Mucosa of stomach (tissue), 1 donor: ENCODE measurements around the gene NR5A1.

Experiments
- H3K27me3 ChIP-seq: one replicate; pipeline ENCODE4 v1.7.0; 2013; ENCODE audit warnings: mild to moderate bottlenecking, low read length; ENCODE audit not compliant: control insufficient read depth, insufficient read depth
- H3K36me3 ChIP-seq: one replicate; pipeline ENCODE4 v1.7.0; 2013; ENCODE audit warnings: low read length; ENCODE audit not compliant: control insufficient read depth, insufficient read depth
- H3K4me1 ChIP-seq: one replicate; pipeline ENCODE4 v1.7.0; 2013; ENCODE audit warnings: mild to moderate bottlenecking, low read length; ENCODE audit not compliant: control insufficient read depth, insufficient read depth
- H3K4me3 ChIP-seq: one replicate; pipeline ENCODE4 v1.7.0; 2013; ENCODE audit warnings: low read length
- H3K9ac ChIP-seq: one replicate; pipeline ENCODE4 v1.7.0; 2013; ENCODE audit warnings: mild to moderate bottlenecking, low read length, moderate library complexity
- H3K9me3 ChIP-seq: one replicate; pipeline ENCODE4 v1.7.0; 2013; ENCODE audit warnings: mild to moderate bottlenecking, low read length, moderate library complexity; ENCODE audit not compliant: control insufficient read depth
- donor health status: Pancreatic carcinoma.

NR5A1 gene

DNA sequence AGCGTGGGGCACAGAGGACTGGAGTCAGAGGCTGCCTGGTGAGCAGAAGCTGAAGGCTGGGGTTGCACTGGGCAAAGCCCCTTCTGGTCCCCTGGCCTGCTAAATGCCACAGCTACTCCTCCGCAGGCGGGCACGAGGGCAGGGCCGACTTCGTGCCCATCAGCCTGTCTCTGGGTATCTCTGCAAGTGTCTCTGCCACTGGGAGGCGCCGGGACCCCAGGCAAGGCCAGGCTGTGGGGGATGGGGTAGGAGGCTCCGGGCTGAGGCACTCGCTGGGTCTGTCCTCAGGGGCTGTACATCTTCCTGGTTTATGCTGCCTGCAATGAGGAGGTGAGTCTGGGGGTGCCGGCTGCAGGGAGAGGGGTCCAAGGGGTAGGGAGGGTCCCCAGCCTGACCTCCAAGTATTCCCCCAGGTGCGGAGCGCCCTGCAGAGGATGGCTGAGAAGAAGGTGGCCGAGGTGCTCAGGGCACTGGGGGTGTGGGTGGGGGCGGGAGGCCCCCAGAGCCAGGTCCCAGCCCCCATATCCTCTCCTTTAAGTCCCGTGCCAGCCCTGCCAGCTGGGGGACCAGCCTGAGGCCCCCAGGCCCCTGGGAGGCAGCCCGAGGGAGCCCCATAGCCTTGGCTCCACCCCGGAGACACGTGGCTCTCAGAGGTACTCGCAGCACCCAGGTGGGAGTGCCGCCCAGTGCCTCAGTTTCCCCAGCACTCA is 31.9 kb downstream of the NR5A1 start:
- peaks cover 53% of the 10 kb centered on the region for H3K27me3 ChIP-seq
- no peaks in the 10 kb centered on the region for H3K4me1 ChIP-seq
- no peaks in the 10 kb centered on the region for H3K9me3 ChIP-seq
- H3K4me3 ChIP-seq = no peak overlapping the region
- H3K36me3 ChIP-seq = no peaks in the 10 kb centered on the region
- H3K9ac ChIP-seq = no peak overlapping the region

DNA sequence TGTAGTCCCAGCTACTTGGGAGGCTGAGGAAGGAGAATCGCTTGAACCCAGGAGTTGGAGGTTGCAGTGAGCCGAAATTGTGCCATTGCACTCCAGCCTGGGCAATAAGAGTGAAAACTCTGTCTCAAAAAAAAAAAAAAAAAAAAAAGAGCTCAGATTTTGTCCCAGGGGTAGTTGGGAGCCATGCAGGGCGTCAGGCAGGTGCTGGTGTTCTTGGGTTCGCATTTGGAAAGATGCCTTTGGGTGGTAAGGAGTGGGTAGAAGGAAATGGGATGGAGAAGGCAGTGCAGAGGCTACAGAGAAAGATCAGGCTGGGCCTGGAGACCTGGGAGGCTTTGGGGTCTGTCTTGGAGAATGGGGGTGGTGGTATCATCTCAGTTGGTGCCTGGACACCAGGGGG is 33.0 kb downstream of the NR5A1 start:
- Histone ChIP-seq H3K9me3 (no peaks in the 10 kb centered on the region), H3K4me1 (no peaks in the 10 kb centered on the region), H3K36me3 (no peaks in the 10 kb centered on the region), H3K4me3 (no peak overlapping the region), H3K27me3 (peaks cover 41% of the 10 kb centered on the region), H3K9ac (no peak overlapping the region)

DNA sequence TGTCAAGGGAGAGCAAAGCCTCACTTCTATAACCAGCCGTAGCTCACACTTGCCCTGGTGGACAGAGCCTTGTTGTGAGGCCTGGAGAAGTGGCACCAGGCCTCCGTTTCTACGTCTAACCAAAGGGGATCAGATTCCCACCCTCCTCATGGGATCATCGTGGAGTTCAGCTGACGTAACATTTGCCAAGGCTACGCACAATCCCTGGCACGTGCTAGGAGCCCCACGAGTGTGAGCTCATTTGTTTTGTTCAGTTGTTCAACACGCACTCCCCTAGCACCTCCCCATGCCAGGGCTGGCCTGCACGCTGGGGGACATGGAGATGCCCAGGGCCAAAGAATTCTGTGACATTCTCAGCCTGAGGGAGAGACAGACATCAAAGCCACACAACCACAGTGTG is 33.9 kb downstream of the NR5A1 start:
- no peaks in the 10 kb centered on the region for H3K9me3 ChIP-seq
- no peaks in the 10 kb centered on the region for H3K36me3 ChIP-seq
- H3K27me3 ChIP-seq = peaks cover 33% of the 10 kb centered on the region
- no peaks in the 10 kb centered on the region for H3K4me1 ChIP-seq
- H3K4me3 ChIP-seq = no peak overlapping the region
- no peak overlapping the region for H3K9ac ChIP-seq

DNA sequence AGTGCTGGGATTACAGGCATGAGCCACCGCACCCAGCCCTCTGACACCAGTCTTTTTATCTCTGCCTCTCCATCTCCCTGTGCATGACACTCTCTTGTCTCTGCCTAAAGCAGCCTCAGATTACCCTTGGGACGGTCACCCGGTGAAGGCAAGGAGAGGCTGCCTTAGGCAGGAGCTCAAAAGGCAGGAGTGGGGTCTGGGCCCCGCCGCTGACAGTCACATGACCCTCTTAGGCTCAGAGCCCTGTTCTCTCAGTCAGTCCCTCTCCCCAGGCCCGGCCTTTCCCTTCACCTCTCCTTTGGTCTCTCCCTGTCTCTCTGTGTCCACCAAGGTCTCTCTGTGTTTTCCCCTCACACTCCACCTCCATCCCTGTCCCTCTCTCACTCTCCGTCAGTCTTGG is 34.4 kb downstream of the NR5A1 start:
- H3K27me3 ChIP-seq = peaks cover 27% of the 10 kb centered on the region
- H3K4me3 ChIP-seq = no peak overlapping the region
- no peak overlapping the region for H3K9ac ChIP-seq
- no peaks in the 10 kb centered on the region for H3K9me3 ChIP-seq
- H3K4me1 ChIP-seq = no peaks in the 10 kb centered on the region
- H3K36me3 ChIP-seq = no peaks in the 10 kb centered on the region

DNA sequence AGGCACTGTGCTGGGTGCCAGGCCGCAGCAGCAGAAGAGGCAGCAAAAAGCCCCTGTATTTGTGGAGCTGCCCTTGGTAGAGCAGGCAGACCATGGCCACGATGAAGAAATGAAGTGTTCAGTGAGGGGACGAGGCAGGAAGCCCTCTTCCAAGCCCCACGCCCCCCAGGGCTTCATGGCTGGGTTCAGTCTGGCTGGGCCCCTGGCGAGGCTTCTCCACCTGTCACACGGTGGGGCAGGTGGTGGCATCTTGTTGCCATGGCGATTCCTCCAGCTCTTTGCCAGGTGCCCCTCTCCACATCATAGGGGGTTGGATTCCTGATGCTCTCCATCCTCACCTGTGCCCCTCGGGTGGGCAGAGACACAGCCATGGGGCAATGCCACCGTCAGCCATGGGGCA is 35.4 kb downstream of the NR5A1 start:
- peaks cover 19% of the 10 kb centered on the region for H3K27me3 ChIP-seq
- H3K9ac ChIP-seq = no peak overlapping the region
- H3K4me3 ChIP-seq = no peak overlapping the region
- no peaks in the 10 kb centered on the region for H3K36me3 ChIP-seq
- H3K9me3 ChIP-seq = no peaks in the 10 kb centered on the region
- no peaks in the 10 kb centered on the region for H3K4me1 ChIP-seq

DNA sequence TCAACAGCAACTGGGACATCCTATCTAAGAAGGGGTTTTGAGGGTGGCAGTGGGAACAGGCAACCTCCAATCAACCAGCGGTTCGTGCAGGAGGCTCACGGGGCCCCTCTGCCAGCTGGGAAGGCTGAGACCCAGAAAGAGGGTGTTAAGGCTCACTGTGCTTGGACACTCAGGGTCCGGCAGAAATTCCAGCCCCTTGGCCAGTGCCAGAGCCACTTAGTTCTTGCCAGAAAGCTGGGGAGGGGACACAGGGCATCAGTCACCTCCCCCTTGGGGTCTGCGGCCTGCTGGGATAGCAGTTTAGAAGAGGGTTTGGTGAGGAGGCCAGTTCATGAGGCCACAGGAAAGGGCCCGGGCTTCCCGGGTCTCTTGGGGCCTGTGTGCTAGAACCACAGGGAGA is 36.5 kb downstream of the NR5A1 start:
- H3K36me3 ChIP-seq = no peaks in the 10 kb centered on the region
- peaks cover 8% of the 10 kb centered on the region for H3K27me3 ChIP-seq
- no peak overlapping the region for H3K9ac ChIP-seq
- no peaks in the 10 kb centered on the region for H3K4me1 ChIP-seq
- H3K4me3 ChIP-seq = no peak overlapping the region
- H3K9me3 ChIP-seq = no peaks in the 10 kb centered on the region

DNA sequence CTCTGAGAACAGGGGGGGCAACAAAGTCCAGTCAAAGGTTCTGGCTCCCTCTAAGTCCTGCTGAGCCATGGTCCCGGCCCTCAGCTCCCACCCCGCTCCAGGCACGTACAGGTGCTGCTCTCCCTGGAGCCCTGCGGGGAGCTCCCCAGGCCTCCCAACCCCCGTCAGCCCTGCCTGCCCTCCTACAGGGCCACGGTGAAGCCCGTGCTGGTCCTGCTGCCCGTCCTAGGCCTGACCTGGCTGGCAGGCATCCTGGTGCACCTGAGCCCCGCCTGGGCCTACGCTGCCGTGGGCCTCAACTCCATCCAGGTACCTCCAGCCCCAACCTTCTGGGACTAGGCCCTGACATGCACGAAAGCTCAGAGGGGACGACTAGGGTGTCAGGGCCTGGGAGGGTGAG is 36.9 kb downstream of the NR5A1 start:
- Histone ChIP-seq H3K36me3 (no peaks in the 10 kb centered on the region), H3K9me3 (no peaks in the 10 kb centered on the region), H3K4me3 (no peak overlapping the region), H3K9ac (no peak overlapping the region), H3K27me3 (peaks cover 4% of the 10 kb centered on the region), H3K4me1 (no peaks in the 10 kb centered on the region)

DNA sequence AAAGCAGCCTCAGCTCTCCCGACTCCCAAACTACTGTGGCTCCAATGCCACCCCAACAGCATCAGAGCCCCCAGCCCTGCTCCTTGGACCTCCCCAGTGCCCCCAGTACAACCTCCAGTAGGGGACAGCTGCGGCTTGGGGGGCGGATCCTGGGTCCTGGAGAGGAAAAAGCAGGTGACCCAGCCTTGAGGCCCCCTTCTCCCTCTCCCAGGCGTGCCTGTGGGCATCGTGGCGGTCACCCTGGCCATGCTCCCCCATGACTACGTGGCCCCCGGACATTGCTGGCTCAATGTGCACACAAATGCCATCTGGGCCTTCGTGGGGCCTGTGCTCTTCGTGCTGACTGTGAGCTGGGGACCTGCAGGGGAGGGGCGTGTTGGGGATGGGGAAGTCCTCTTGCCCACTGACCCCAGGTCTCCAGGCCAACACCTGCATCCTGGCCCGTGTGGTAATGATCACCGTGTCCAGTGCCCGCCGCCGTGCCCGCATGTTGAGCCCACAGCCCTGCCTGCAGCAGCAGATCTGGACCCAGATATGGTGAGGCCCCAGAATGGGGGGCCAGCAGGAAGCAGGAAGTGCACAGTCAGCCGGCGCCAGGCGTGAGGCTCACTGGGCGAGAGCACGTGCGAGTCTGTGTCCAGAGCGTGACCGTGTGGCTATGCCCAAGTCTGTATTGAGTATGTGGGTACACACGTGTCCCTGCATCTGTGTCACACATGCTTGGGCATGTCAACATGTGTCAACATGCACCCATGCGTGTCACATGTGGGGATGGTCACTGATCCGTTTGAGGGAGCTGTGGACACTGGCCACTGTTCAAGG is 38.0 kb downstream of the NR5A1 start:
- H3K9me3 ChIP-seq = no peaks in the 10 kb centered on the region
- no peaks in the 10 kb centered on the region for H3K36me3 ChIP-seq
- no peak overlapping the region for H3K4me3 ChIP-seq
- peaks cover 4% of the 10 kb centered on the region for H3K27me3 ChIP-seq
- H3K9ac ChIP-seq = no peak overlapping the region
- H3K4me1 ChIP-seq = no peaks in the 10 kb centered on the region

DNA sequence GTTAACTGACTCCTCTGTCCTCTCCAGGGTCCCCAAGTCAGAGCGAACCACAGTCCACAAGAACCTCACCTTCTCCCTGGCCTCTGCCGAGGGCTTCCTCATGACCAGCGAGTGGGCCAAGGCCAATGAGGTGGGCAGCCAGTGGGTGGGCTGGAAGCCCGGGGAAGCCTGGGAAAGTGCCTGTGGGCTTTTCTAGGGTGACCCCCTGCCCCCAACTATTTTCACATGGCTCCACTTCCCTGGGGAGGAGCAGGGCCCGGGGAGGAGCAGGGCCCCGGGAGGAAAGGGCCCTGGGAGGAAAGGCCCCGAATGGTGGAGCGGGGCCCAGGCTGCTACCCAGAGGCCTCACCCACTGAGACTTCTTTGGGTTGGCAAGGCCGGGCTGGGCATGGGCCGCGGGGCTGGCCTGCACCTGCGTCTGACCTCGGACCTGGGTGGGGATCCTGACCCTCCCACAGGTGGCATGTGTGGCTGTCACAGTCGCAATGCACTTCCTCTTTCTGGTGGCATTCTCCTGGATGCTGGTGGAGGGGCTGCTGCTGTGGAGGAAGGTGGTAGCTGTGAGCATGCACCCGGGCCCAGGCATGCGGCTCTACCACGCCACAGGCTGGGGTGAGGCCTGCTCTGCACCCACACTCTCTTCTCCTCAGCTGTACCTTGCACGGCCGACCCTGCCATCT is 39.0 kb downstream of the NR5A1 start:
- no peaks in the 10 kb centered on the region for H3K36me3 ChIP-seq
- H3K9me3 ChIP-seq = no peaks in the 10 kb centered on the region
- H3K9ac ChIP-seq = no peak overlapping the region
- H3K4me1 ChIP-seq = no peaks in the 10 kb centered on the region
- no peak overlapping the region for H3K4me3 ChIP-seq
- H3K27me3 ChIP-seq = peaks cover 4% of the 10 kb centered on the region

DNA sequence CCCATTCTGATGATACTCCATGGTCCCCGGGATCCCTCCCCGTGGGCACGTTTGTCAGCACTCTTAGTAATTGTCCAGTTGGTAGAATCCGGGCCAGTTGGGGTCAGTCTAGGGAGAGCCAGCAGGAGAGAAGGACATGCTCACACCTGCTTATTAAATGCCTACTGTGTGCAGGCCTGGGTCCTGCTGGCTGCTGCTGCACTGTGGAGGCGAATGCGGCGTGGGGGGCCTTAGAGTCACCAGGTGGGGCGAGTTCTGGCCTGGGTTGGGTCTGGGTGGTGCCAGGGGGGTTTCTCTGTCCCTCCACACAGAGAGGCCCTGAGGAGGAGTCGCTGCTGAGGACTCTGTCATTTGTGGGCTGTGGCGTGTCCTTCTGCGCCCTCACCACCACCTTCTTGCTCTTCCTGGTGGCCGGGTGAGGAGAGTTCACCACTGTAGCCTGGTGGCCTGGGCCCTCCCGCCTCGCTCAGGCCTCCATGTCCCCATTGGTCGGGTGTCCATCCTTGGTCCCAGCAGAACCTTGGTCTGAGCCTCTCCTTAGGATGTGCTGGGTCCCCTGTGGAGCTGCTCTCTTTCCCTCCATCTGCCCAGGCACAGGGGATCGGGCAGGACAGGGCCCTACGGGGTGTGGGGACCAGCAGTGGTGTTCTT is 39.7 kb downstream of the NR5A1 start:
- peaks cover 4% of the 10 kb centered on the region for H3K27me3 ChIP-seq

DNA sequence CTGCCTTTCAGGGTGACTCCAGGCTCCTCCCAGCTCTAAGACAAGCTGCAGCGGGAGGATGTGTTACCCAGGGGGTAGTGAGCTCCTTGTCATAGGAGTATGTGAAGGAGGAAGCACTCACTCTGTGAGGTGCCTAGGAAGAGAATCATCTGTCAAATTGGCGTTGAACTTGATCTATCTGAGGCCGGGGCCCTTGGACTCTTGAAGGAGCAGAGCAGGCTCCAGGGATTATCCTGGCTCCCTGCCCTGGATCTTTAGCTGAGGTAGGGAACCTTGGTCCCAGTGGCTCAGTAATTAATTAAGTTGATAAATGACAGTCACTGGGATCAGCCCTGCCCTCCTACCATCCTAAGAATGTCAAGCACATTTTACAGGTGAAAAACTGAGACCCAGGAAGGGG is 41.5 kb downstream of the NR5A1 start:
- Histone ChIP-seq H3K4me1 (no peaks in the 10 kb centered on the region), H3K4me3 (no peak overlapping the region), H3K36me3 (no peaks in the 10 kb centered on the region), H3K9me3 (no peaks in the 10 kb centered on the region), H3K27me3 (no peaks in the 10 kb centered on the region), H3K9ac (no peak overlapping the region)

More for the DNA sequence above, 39.7 kb downstream of the NR5A1 start:
- H3K4me1 ChIP-seq = no peaks in the 10 kb centered on the region
- H3K4me3 ChIP-seq = no peak overlapping the region
- H3K9ac ChIP-seq = no peak overlapping the region
- no peaks in the 10 kb centered on the region for H3K36me3 ChIP-seq
- H3K9me3 ChIP-seq = no peaks in the 10 kb centered on the region

DNA sequence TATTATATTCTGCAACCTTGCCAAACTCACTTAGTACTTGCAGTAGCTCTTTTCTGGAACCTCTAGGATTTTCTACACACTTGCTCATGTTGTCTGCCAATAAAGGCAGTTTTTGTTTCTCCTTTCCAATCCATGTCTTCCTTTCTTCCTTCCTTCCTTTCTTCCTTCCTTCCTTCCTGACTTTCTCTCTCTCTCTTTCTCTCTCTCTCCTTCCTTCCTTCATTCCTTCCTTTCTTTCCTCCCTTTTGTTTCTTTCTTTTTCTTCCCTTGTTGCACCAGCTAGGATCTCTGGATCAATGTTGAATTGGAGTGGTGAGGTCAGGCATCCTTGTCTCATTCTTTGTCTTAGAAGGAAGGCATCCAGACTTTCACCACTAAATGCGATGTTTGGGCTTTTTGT is 44.5 kb downstream of the NR5A1 start:
- no peak overlapping the region for H3K9ac ChIP-seq
- no peaks in the 10 kb centered on the region for H3K36me3 ChIP-seq
- H3K4me1 ChIP-seq = no peaks in the 10 kb centered on the region
- H3K27me3 ChIP-seq = no peaks in the 10 kb centered on the region
- no peaks in the 10 kb centered on the region for H3K9me3 ChIP-seq
- no peak overlapping the region for H3K4me3 ChIP-seq
